SK-N-SH (cell line): ENCODE results near the gene UVRAG.

Experiments
- CTCF ChIP-seq: fragments of 200-600 bp; sonication (generic); IDR thresholded peaks from 2 replicates; pipeline ENCODE4 v1.6.1; 2017; ENCODE audit warnings: antibody characterized with exemption, mild to moderate bottlenecking, moderate library complexity
- EZH2phosphoT487 ChIP-seq: fragments of 200-600 bp; sonication (generic); IDR thresholded peaks from 2 replicates; pipeline ENCODE4 v1.6.1; 2017; ENCODE audit warnings: low read depth, mixed run types, mild to moderate bottlenecking, antibody characterized with exemption, moderate library complexity, borderline replicate concordance
- FOXJ3 ChIP-seq: sonication (generic); formaldehyde crosslinking; IDR thresholded peaks from 2 replicates; pipeline ENCODE4 v1.5.1; 2020; ENCODE audit warnings: mild to moderate bottlenecking, missing genetic modification reagents
- ZBTB33 ChIP-seq: IDR thresholded peaks from 2 replicates; pipeline ENCODE4 v1.4.0; 2012; ENCODE audit warnings: low read depth, borderline replicate concordance

GRCh38 chr11:76086743-76087635 is 272.0 kb downstream of the UVRAG start:
- TF ChIP-seq ZBTB33 = no peak
- TF ChIP-seq CTCF = no peak
- no peak for TF ChIP-seq EZH2phosphoT487
- TF ChIP-seq FOXJ3 (CRISPR knock-in tag) = no peak
